HG03442 (cell line): Measurements from ENCODE around the gene CDH12.
"Not testable (repeated sequence)": the region's sequence is repeated elsewhere in the genome, so short reads cannot be mapped to it uniquely, and the experiment has no call there.

ENCODE experiments used
- ATAC-seq: cut with Tn5 transposase; IDR thresholded peaks from one replicate; pipeline ENCODE4 v1.9.1; 2021; ENCODE audit warnings: mild to moderate bottlenecking, moderate library complexity; ENCODE audit not compliant: unreplicated experiment

The CDH12 gene

GRCh38 chr5:22577711-22578110 is 275.4 kb downstream of the CDH12 start:
- ATAC-seq, result no peak

DNA sequence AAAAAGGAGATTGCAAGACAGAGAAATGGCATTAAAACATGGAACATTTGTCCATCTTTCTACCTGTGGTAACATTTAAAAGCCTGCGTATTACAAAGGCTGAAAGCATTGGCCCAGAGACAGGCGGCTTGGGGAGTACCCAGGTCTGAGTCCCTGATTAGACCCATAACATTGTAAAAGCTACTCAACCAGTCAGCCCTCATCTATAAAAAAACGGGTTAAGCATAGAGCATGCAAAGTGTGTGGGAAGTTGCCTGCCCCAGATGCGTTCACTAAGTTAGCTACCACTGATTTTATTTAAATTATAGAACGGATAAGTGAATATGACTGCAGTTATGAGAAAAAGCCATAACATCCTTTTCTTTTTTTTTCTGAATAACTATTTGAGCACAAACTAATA is 276.1 kb downstream of the CDH12 start:
- no peak for ATAC-seq

GRCh38 chr5:22572941-22573340 is 280.2 kb downstream of the CDH12 start:
- ATAC-seq, result no peak

DNA sequence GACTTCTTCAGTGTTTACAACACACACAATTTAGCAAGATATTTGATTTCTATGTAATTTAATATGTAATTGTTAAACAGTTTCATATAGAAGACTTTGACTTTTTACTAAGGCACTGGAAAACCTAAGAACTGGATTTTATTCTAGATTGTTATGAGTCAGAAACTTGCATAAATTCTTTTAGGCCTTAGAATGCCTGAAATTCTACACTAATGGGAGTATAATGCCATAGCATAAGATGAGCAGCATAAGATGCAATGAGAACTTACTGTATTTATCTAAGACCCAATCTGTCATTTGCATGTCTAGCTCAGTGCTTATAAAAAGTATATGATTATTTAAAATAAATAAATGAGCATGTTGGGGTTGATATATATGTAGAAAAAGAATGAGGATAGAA is 285.2 kb downstream of the CDH12 start:
- ATAC-seq, result no peak

DNA sequence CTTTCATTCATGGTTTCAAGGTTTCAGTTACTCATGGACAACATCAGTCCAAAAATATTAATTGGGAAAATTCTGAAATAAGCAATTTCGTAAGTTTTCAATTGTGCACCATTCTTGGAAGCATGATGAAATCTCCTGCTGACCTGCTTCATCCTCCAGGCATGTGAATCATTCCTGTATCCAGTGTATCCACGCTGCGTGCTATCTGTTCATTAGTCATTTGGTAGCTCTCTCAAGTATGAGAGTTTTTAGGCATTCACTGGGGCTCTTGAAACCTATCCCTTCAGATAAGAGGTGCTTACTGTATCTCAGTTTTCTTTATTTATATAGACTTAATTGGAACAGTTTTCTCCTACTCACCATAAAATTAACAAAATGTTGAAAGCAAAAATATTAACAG is 293.0 kb downstream of the CDH12 start:
- ATAC-seq, result no peak

DNA sequence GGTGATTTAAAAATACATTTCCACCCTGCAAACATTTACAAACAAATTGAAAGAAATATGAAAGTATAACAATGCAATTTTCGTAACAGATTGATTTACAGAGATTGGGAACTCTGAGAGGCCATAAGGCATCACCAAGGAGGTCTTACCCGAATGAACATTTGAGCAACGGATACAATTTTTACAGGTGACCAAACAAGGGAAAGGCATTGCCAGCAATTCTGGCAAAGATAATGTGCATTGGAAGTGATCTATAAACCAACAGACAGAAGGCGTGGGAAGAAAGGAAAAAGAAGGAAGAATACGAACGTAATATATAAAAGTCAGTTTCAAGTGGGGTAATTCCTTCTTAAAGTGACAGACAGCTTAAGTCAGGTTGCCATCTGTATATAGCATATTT is 295.9 kb downstream of the CDH12 start:
- ATAC-seq, result no peak

GRCh38 chr5:22554475-22554874 is 298.7 kb downstream of the CDH12 start:
- no peak for ATAC-seq

- no peak for ATAC-seq
These were observed 303.1 kb downstream of the CDH12 start for GRCh38 chr5:22549876-22550671.

- ATAC-seq, result no peak
These were observed 310.8 kb downstream of the CDH12 start for GRCh38 chr5:22542340-22542739.

GRCh38 chr5:22541037-22541436 is 312.1 kb downstream of the CDH12 start:
- ATAC-seq, result no peak

- ATAC-seq, result no peak
These were observed 313.4 kb downstream of the CDH12 start for GRCh38 chr5:22539762-22540161.

DNA sequence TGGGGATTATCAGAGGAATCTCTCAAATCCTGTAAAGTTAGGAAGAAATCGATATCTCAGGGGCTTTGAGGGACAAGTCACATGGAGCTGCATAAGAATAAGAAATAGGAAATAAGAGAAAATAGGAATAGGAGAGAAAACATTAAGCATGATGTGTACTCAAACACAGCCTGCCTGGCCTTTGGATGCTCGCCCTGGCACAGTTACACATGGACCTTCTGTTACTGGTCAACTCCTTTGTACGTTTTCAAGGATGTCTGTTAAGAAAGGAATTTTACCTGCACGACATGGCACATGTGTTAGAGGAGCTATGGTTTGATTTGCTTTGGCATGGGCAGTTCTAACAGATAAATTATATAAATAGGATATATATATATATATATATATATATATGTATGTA is 321.2 kb downstream of the CDH12 start:
- ATAC-seq, result no peak

DNA sequence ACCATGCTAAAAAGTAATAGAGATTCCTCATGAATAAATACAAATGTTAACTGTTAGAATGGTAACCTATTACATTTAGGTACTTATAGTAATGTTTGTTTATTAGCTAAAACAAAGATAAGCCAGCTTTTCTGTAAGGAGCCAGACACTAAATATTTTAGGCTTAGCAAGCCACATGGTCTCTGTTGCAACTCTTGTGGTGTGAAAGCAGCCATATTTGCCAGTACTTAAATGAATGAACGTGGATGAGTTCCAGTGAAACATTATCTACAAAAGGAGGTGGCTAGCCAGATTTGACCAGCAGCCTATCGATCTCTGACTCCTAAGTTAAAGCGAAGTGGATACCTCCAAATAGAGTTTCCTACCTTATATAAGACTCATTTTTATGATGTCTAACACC is 331.6 kb downstream of the CDH12 start:
- no peak for ATAC-seq

GRCh38 chr5:22516497-22516896 is 336.6 kb downstream of the CDH12 start:
- not testable (repeated sequence) for ATAC-seq

DNA sequence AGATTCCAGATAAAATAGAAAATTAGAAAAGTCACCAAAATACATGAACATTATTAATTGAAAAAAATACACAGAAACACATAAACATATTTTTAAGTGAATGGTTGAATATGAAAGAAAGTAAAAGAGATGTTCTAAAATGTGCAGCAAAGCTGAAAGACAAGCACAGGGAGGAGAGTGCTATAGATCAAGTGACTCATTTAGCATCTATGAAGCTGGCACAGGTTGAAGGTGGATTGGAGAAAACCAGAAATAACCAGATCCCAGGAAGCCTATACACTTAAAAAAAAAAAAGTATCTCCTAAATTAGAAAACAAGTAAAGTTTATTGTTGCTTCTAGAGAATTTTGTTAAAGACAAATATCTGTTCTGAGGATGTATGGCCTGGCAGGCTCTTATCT is 338.9 kb downstream of the CDH12 start:
- ATAC-seq, result no peak

- ATAC-seq, result no peak
These were observed 347.3 kb downstream of the CDH12 start for GRCh38 chr5:22505891-22506290.

DNA sequence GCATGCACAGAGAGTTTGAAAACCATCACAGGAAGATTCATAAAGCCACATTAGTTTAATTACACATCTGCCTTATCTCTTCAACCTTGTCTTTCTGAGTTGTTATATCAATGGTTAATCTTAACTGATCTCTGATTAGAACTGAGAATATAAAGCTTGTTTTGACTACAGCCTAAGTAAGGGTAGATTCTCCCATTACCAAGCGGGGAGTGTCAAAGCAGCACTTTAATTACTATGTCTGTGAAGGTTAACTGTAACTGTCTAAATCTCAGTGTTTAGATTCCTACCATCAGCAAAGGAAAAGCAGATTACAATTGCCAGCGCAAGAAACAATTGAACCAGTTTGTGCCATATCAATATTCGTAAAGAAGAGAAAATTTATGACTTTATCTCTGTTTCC is 348.7 kb downstream of the CDH12 start:
- ATAC-seq, result no peak

- no peak for ATAC-seq
These were observed 352.6 kb downstream of the CDH12 start for GRCh38 chr5:22500556-22500955.

DNA sequence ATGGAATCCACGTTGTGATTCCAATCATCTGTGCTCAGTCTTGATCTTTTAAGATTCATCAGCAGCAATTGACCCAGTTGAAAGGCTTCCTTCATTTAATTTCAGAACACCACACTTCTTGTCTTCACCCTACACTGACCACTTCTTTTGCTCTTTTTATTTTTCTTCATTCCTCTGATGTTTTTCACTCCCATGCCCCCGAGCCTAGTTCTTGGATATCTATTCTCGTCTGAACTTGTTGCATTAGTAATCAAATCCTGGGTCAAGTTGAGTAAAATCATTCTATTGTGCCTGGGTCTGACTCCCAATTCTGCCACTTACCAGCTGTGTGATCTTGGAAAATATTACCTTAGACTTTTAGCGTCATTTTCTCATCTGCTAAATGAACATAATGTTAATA is 356.5 kb downstream of the CDH12 start:
- ATAC-seq, result no peak

- no peak for ATAC-seq
These were observed 358.0 kb downstream of the CDH12 start for GRCh38 chr5:22495016-22495720.

- ATAC-seq, result no peak
These were observed 364.7 kb downstream of the CDH12 start for GRCh38 chr5:22488427-22488826.

- ATAC-seq, result no peak
These were observed 372.8 kb downstream of the CDH12 start for GRCh38 chr5:22480305-22480704.
